ENCODE measurements around the gene MTHFD1L.
"Not testable (repeated sequence)": the region's sequence is repeated elsewhere in the genome, so short reads cannot be mapped to it uniquely, and the experiment has no call there.

MTHFD1L gene

GRCh38 chr6:151036869-151037680 is 171.6 kb downstream of the MTHFD1L start:
- H3K4me2 ChIP-seq (ENCODE audit: low read length), result no peak overlapping the region
- H2AFZ ChIP-seq, result no peak overlapping the region
- no peaks in the 10 kb centered on the region for H3K36me3 ChIP-seq (ENCODE audit: control insufficient read depth, insufficient read depth, low read length)
- H3K9me3 ChIP-seq (ENCODE audit: control insufficient read depth, low read length), result no peaks in the 10 kb centered on the region
- no peaks in the 10 kb centered on the region for H3K27me3 ChIP-seq (ENCODE audit: control insufficient read depth, insufficient read depth, low read length)
- no peak overlapping the region for H3K9ac ChIP-seq
- no peak overlapping the region for H3K4me3 ChIP-seq (ENCODE audit: low read depth, low read length)
- no peaks in the 10 kb centered on the region for H3K79me2 ChIP-seq
- H3K4me1 ChIP-seq, result no peaks in the 10 kb centered on the region
- no peak overlapping the region for H3K27ac ChIP-seq
- TF ChIP-seq CTCF (IDR thresholded peaks at IDR 0.05), result no peak

GRCh38 chr6:151038616-151039015 is 173.1 kb downstream of the MTHFD1L start:
- H3K4me2 ChIP-seq (ENCODE audit: low read length), result no peak overlapping the region
- H3K9ac ChIP-seq, result no peak overlapping the region
- no peaks in the 10 kb centered on the region for H3K4me1 ChIP-seq
- no peaks in the 10 kb centered on the region for H3K79me2 ChIP-seq
- no peak overlapping the region for H3K4me3 ChIP-seq (ENCODE audit: low read depth, low read length)
- H3K27ac ChIP-seq, result no peak overlapping the region
- H3K9me3 ChIP-seq (ENCODE audit: control insufficient read depth, low read length), result no peaks in the 10 kb centered on the region
- H3K36me3 ChIP-seq (ENCODE audit: control insufficient read depth, insufficient read depth, low read length), result no peaks in the 10 kb centered on the region
- no peak overlapping the region for H2AFZ ChIP-seq
- TF ChIP-seq CTCF (IDR thresholded peaks at IDR 0.05), result no peak
- H3K27me3 ChIP-seq (ENCODE audit: control insufficient read depth, insufficient read depth, low read length), result no peaks in the 10 kb centered on the region

GRCh38 chr6:151040888-151041521 is 175.5 kb downstream of the MTHFD1L start:
- H3K4me1 ChIP-seq; H3K4me2 ChIP-seq (ENCODE audit: low read length); H3K4me3 ChIP-seq (ENCODE audit: low read depth, low read length); H3K9ac ChIP-seq; H3K27me3 ChIP-seq (ENCODE audit: control insufficient read depth, insufficient read depth, low read length); H3K79me2 ChIP-seq; H2AFZ ChIP-seq; H3K9me3 ChIP-seq (ENCODE audit: control insufficient read depth, low read length); H3K36me3 ChIP-seq (ENCODE audit: control insufficient read depth, insufficient read depth, low read length): not testable (repeated sequence)
- peak overlapping the region; percentile 15 for H3K27ac ChIP-seq

GRCh38 chr6:151041686-151042085 is 176.2 kb downstream of the MTHFD1L start:
- Histone ChIP-seq H3K4me2 (ENCODE audit: low read length) (no peak overlapping the region), H3K4me1 (no peaks in the 10 kb centered on the region), H2AFZ (no peak overlapping the region), H3K9ac (no peak overlapping the region), H3K4me3 (ENCODE audit: low read depth, low read length) (no peak overlapping the region), H3K27ac (peak overlapping the region; percentile 15), H3K36me3 (ENCODE audit: control insufficient read depth, insufficient read depth, low read length) (no peaks in the 10 kb centered on the region), H3K79me2 (no peaks in the 10 kb centered on the region), H3K9me3 (ENCODE audit: control insufficient read depth, low read length) (no peaks in the 10 kb centered on the region), H3K27me3 (ENCODE audit: control insufficient read depth, insufficient read depth, low read length) (no peaks in the 10 kb centered on the region)
- no peak for TF ChIP-seq CTCF (IDR thresholded peaks at IDR 0.05)

GRCh38 chr6:151042911-151043330 is 177.4 kb downstream of the MTHFD1L start:
- not testable (repeated sequence) for H2AFZ ChIP-seq; H3K4me3 ChIP-seq (ENCODE audit: low read depth, low read length); H3K36me3 ChIP-seq (ENCODE audit: control insufficient read depth, insufficient read depth, low read length); H3K9me3 ChIP-seq (ENCODE audit: control insufficient read depth, low read length); H3K4me1 ChIP-seq; H3K9ac ChIP-seq; H3K79me2 ChIP-seq; H3K27me3 ChIP-seq (ENCODE audit: control insufficient read depth, insufficient read depth, low read length); H3K27ac ChIP-seq; H3K4me2 ChIP-seq (ENCODE audit: low read length)

All from parathyroid adenoma (tissue), 2 donors.